HG03095 (cell line): ENCODE data around the gene TSGA10.

Experiments
- ATAC-seq: cut with Tn5 transposase; IDR thresholded peaks from one replicate; pipeline ENCODE4 v1.9.1; 2021; ENCODE audit warnings: moderate library complexity; ENCODE audit not compliant: unreplicated experiment

Gene TSGA10

DNA sequence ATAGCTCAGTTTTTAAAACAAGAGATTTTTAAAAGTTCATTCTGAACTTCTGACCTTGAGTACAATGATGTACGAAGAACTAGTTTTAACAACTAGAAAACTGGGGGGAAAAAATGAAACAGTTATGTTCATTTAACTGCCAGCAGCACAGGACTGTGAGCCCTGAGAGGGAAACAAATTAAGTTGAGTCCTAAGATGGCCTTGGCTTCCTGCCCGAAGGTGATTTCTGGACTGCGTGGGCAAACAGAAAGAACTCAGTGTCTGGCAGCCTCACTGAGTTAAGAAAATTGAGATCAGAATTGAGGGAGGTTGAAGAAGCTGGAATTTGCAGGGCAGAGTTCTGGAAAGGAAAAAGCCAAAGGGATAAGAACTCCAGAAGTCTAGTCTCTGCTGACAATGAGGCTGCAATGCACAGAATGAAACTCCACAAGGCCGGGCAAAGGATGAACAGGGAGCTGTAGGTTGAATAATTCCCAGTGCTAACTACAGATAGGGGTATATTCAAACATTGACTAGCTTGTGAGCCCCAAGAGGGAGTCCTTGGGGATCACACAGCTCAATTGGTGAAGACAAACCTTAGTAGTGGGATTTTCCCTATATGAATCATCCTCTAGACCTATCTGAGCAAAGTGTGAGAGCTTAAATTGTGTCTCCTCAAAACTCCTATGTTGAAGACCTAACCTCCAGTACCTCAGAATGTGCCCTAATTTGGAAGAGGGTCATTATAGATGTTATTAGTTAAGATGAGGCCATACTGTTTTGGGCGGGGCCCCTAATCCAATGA lies 205.6 kb downstream of the TSGA10 start:
- ATAC-seq = no peak

GRCh38 chr2:98947554-98947953 lies 207.2 kb downstream of the TSGA10 start:
- ATAC-seq = no peak
